ENCODE results near the gene LSP1. TPM values are rescaled to one million over a fixed set of nuclear protein-coding genes. Genes with fewer than 3 reads are reported as not detected.
A peak's percentile ranks its signal among the peaks of the same experiment; 100 is the strongest.

The LSP1 gene
- total and polyA plus RNA-seq, 2 of the 8 experiments (the other 6 are each of a cell fraction or from before 2014, with no cell fraction given) = 0.03 TPM; not detected in 1

- Histone ChIP-seq H3K23me2 (ENCODE audit: low read depth, low read length) (no peaks in the 10 kb centered on the region), H3K23ac (ENCODE audit: insufficient read length) (no peak overlapping the region), H2BK5ac (ENCODE audit: low read depth, low read length) (no peak overlapping the region), H4K5ac (ENCODE audit: insufficient read length, low read depth, low read length) (no peak overlapping the region), H3K9ac (replicated peaks in 1 of 4; ENCODE audit: extremely low read depth in 1 of 4, low read depth in 3 of 4, low read length in 3 of 4) (no peak overlapping the region), H3K14ac (ENCODE audit: insufficient read length) (no peak overlapping the region), H2BK12ac (ENCODE audit: low read depth, low read length) (no peak overlapping the region), H3K79me2 (ENCODE audit: control insufficient read depth in 1 of 2, insufficient read depth in 2 of 2, low read length in 2 of 2) (no peaks in the 10 kb centered on the region), H4K91ac (replicated peaks; ENCODE audit: insufficient read length, low read length) (no peak overlapping the region), H3K79me1 (ENCODE audit: low read depth, low read length) (no peaks in the 10 kb centered on the region), H4K8ac (ENCODE audit: extremely low read depth, insufficient read depth, low read length) (no peak overlapping the region), H2AFZ (ENCODE audit: low read length) (no peak overlapping the region), H3K4ac (replicated peaks; ENCODE audit: insufficient read length, low read depth, low read length) (no peak overlapping the region), H4K20me1 (replicated peaks in 1 of 2; ENCODE audit: control insufficient read depth in 1 of 2, insufficient read depth in 2 of 2, low read length in 2 of 2) (no peaks in the 10 kb centered on the region), H3K9me3 (ENCODE audit: insufficient read depth in 2 of 2, low read depth in 1 of 2, low read length in 1 of 2) (no peaks in the 10 kb centered on the region), H3K18ac (ENCODE audit: extremely low read depth, low read length) (no peak overlapping the region; the same call in 1 of the 2 replicates), H3K4me1 (replicated peaks in 1 of 4; ENCODE audit: control insufficient read depth in 3 of 4, insufficient read depth in 4 of 4, low read length in 3 of 4) (no peaks in the 10 kb centered on the region; a peak in 1 of 7 replicates), H2BK15ac (ENCODE audit: low read length) (no peak overlapping the region), H3K4me3 (ENCODE audit: extremely low read depth in 1 of 4, insufficient read depth in 2 of 4, low read depth in 3 of 4, low read length in 4 of 4) (no peak overlapping the region), H3K4me2 (ENCODE audit: insufficient read depth in 1 of 2, low read depth in 2 of 2, low read length in 2 of 2) (no peak overlapping the region), H2BK20ac (ENCODE audit: low read length) (no peak overlapping the region), H3K56ac (replicated peaks; ENCODE audit: insufficient read length, low read depth, low read length) (no peak overlapping the region), H2AK5ac (ENCODE audit: low read depth, low read length) (no peak overlapping the region), H3K27ac (ENCODE audit: low read depth, low read length) (no peak overlapping the region), H2BK120ac (replicated peaks; ENCODE audit: low read depth, low read length) (no peak overlapping the region), H3K36me3 (ENCODE audit: control insufficient read depth in 2 of 4, insufficient read depth in 4 of 4, low read length in 3 of 4) (no peaks in the 10 kb centered on the region), H3K27me3 (replicated peaks in 1 of 4; ENCODE audit: control insufficient read depth in 3 of 4, extremely low read depth in 1 of 4, insufficient read depth in 3 of 4, low read length in 3 of 4) (no peaks in the 10 kb centered on the region)
- ChIA-PET POLR2A (ENCODE audit: partially characterized antibody) (interaction anchor here (1.0 kb wide), 1 partner anchor 275 kb away, joined by 5 read pairs; no protein-coding TSS in a partner anchor), CTCF (ENCODE audit: partially characterized antibody) (interaction anchor here (0.5 to 5.5 kb wide), 64 partner anchors 10 to 579 kb away, joined by 3 to 156 read pairs (median 4); partner anchors contain the start of genes INS, LSP1, MRPL23 and PRR33)
- FAIRE-seq (no peak), DNase-seq (ENCODE audit: low read depth in 1 of 2, low spot score in 2 of 2) (peak; percentile 25 to 84)
- WGBS, 2 experiments (ENCODE audit: extremely low coverage in 1 of 2, insufficient coverage in 1 of 2, insufficient read length in 1 of 2, insufficient replicate concordance in 2 of 2, low coverage in 1 of 2, low lambda C conversion rate in 2 of 2, missing lambda C conversion rate in 1 of 2) = 62% methylated on average over 13 of the region's 26 CpGs; no CpG with 5 or more reads in 1 of the 2 experiments
Observed at GRCh38 chr11:1876361-1877063, 23.6 kb downstream of the LSP1 start.

All from H1 (cell line).